Measurements from ENCODE around the gene UNC13A. TPM values are rescaled to one million over a fixed set of nuclear protein-coding genes. Genes with fewer than 3 reads are reported as not detected.
"Not testable (repeated sequence)": the region's sequence is repeated elsewhere in the genome, so short reads cannot be mapped to it uniquely, and the experiment has no call there.

The UNC13A gene
- total RNA-seq, 1 experiment from 2014 or later: 0.21 TPM

DNA sequence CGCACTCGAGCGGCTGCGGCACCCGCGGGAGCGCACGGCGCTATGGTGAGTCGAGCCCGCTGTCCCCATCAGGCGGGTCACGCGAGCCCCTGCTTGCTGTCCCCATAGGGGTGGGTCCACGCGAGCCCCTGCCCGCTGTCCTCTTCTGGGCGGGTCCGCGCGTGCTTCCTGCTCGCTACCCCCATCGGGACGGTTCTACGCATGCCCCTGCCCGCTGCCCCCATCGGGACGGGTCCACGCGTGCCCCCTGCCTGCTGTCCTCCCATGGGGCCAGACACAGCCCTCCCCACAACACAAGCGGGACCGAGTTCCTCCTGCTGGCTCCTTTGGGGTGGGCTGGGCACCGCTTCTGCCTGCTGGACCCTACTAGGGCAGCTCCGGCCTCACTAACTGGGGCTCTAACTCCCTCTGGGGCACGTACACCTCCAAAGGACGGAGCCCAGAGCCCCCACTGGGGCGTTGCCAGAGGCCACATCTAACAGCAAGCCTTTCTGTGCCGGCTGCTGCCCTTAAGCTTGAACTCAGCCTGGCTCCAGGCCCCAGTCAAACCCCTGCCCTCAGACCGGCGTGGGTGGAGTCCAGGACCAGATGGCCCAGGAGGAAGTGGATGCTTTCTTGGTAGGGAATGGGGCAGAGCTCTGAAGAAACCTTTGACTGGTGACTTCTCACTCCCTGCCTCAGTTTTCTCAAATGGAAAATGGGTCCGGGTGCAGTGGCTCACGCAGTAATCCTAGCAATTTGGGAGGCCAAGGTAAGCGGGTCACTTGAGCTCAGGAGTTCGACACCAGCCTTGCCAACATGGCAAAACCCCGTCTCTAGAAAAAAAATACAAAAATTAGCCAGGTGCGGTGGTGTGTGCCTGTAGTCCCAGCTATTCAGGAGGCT lies 132.0 kb downstream of the UNC13A start:
- no TSS peak for BruUV-seq (replicated peaks)
- peaks cover 21% of the 10 kb centered on the region for H3K4me1 Mint-ChIP-seq (ENCODE audit: insufficient read depth, unreplicated experiment)
- H3K36me3 Mint-ChIP-seq (ENCODE audit: insufficient read depth, unreplicated experiment): peaks cover 28% of the 10 kb centered on the region
- peak; percentile 67 for DNase-seq (ENCODE audit: unreplicated experiment)
- H3K4me3 Mint-ChIP-seq (ENCODE audit: unreplicated experiment): peak overlapping the region; percentile 86
- intact Hi-C loops (cut with micrococcal nuclease): no loop called here
- ChIA-PET POLR2A (interaction anchor here (0.7 to 3.0 kb wide), 4 partner anchors 18 to 242 kb away, joined by 3 to 25 read pairs (median 3); partner anchors contain the start of gene PGLS), CTCF (interaction anchor here (0.5 to 2.6 kb wide), 8 partner anchors 9 to 1375 kb away, joined by 3 to 13 read pairs (median 4); no protein-coding TSS in a partner anchor)
- no peaks in the 10 kb centered on the region for H3K27me3 Mint-ChIP-seq (ENCODE audit: insufficient read depth, unreplicated experiment)
- no peaks in the 10 kb centered on the region for H3K9me3 Mint-ChIP-seq (ENCODE audit: unreplicated experiment)
- peak overlapping the region; percentile 61 for H3K27ac Mint-ChIP-seq (ENCODE audit: low read depth, unreplicated experiment)
- no peak for TF ChIP-seq CTCF (IDR thresholded peaks at IDR 0.05; ENCODE audit: unreplicated experiment)

- peak; percentile 99 for DNase-seq (ENCODE audit: unreplicated experiment)
- peak within 1 kb of the TSS; percentile 86 for H3K4me3 Mint-ChIP-seq (ENCODE audit: unreplicated experiment)
- H3K4me1 Mint-ChIP-seq (ENCODE audit: insufficient read depth, unreplicated experiment): peaks cover 20% of the 10 kb centered on the region
- BruUV-seq (replicated peaks): no TSS peak
- no peak for TF ChIP-seq CTCF (IDR thresholded peaks at IDR 0.05; ENCODE audit: unreplicated experiment)
- H3K27me3 Mint-ChIP-seq (ENCODE audit: insufficient read depth, unreplicated experiment): no peaks in the 10 kb centered on the region
- ChIA-PET POLR2A (interaction anchor here (3.0 kb wide), 1 partner anchor 43 kb away, joined by 25 read pairs; the partner anchor contains the start of gene PGLS), CTCF (interaction anchor here (0.9 kb wide), 1 partner anchor 59 kb away, joined by 4 read pairs; no protein-coding TSS in a partner anchor)
- intact Hi-C loops (cut with micrococcal nuclease): no loop called here
- peak within 1 kb of the TSS; percentile 67 for H3K27ac Mint-ChIP-seq (ENCODE audit: low read depth, unreplicated experiment)
- H3K36me3 Mint-ChIP-seq (ENCODE audit: insufficient read depth, unreplicated experiment): peaks cover 24% of the 10 kb centered on the region
- no peaks in the 10 kb centered on the region for H3K9me3 Mint-ChIP-seq (ENCODE audit: unreplicated experiment)
These were observed 132.7 kb downstream of the UNC13A start, which contains the start of gene COLGALT1 for GRCh38 chr19:17555480-17555928. Gene COLGALT1 (plus strand): TSS chr19:17555649. CDS start chr19:17555714, 65 bp downstream.

GRCh38 chr19:17554968-17555479 lies 133.1 kb downstream of the UNC13A start:
- Mint-ChIP-seq H3K4me3 (ENCODE audit: unreplicated experiment) (peak overlapping the region; percentile 86), H3K4me1 (ENCODE audit: insufficient read depth, unreplicated experiment) (peaks cover 15% of the 10 kb centered on the region), H3K27me3 (ENCODE audit: insufficient read depth, unreplicated experiment) (no peaks in the 10 kb centered on the region), H3K27ac (ENCODE audit: low read depth, unreplicated experiment) (peak overlapping the region; percentile 67), H3K36me3 (ENCODE audit: insufficient read depth, unreplicated experiment) (peaks cover 19% of the 10 kb centered on the region), H3K9me3 (ENCODE audit: unreplicated experiment) (no peaks in the 10 kb centered on the region)
- no peak for DNase-seq (ENCODE audit: unreplicated experiment)
- intact Hi-C loops (cut with micrococcal nuclease): no loop called here
- ChIA-PET POLR2A (interaction anchor here (3.1 kb wide), 1 partner anchor 44 kb away, joined by 19 read pairs; the partner anchor contains the start of gene PGLS), CTCF (interaction anchor here (0.6 to 1.2 kb wide), 2 partner anchors 30 to 305 kb away, joined by 4 to 7 read pairs; partner anchors contain the start of gene RPL18A)
- TF ChIP-seq CTCF (IDR thresholded peaks at IDR 0.05; ENCODE audit: unreplicated experiment): no peak
- no TSS peak for BruUV-seq (replicated peaks)

- Mint-ChIP-seq H3K9me3 (ENCODE audit: unreplicated experiment) (no peaks in the 10 kb centered on the region), H3K4me1 (ENCODE audit: insufficient read depth, unreplicated experiment) (peaks cover 13% of the 10 kb centered on the region), H3K27me3 (ENCODE audit: insufficient read depth, unreplicated experiment) (no peaks in the 10 kb centered on the region), H3K4me3 (ENCODE audit: unreplicated experiment) (peak overlapping the region; percentile 45), H3K36me3 (ENCODE audit: insufficient read depth, unreplicated experiment) (peaks cover 11% of the 10 kb centered on the region), H3K27ac (ENCODE audit: low read depth, unreplicated experiment) (peak overlapping the region; percentile 44)
- POLR2A ChIA-PET: interaction anchor here (0.7 to 3.1 kb wide), 4 partner anchors 42 to 379 kb away, joined by 3 to 19 read pairs (median 4); partner anchors contain the start of genes CCDC124 and PGLS
- intact Hi-C loops (cut with micrococcal nuclease): loop anchor here (2.0 kb wide), 1 partner anchor 42 kb away; the partner anchor contains the start of gene PGLS
- CTCF ChIA-PET: interaction anchor here (0.5 to 1.0 kb wide), 3 partner anchors 42 to 385 kb away, joined by 3 to 5 read pairs (median 4); no protein-coding TSS in a partner anchor
- peak; percentile 96 for DNase-seq (ENCODE audit: unreplicated experiment)
- TF ChIP-seq CTCF (IDR thresholded peaks at IDR 0.05; ENCODE audit: unreplicated experiment): no peak
- BruUV-seq (replicated peaks): no TSS peak
These were observed 134.9 kb downstream of the UNC13A start for GRCh38 chr19:17553256-17553655.

DNA sequence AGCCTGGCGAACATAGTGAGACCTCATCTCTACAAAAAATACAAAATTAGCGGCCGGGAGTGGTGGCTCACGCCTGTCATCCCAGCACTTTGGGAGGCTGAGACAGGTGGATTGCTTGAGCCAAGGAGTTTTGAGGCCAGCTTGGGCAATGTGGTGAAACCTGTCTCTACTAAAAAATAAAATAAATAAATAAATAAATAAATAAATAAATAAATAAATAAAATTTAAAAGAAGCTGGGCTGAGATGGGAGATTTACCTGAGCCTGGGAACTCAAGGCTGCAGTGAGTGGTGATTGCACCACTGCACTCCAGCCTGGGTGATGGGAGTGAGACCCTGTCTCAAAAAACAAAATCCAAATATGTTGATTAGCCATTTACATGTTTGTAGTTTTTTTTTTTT lies 135.4 kb downstream of the UNC13A start:
- not testable (repeated sequence) for BruUV-seq (replicated peaks); DNase-seq (ENCODE audit: unreplicated experiment); H3K4me3 Mint-ChIP-seq (ENCODE audit: unreplicated experiment); H3K9me3 Mint-ChIP-seq (ENCODE audit: unreplicated experiment); H3K27me3 Mint-ChIP-seq (ENCODE audit: insufficient read depth, unreplicated experiment)
- H3K4me1 Mint-ChIP-seq (ENCODE audit: insufficient read depth, unreplicated experiment): peaks cover 13% of the 10 kb centered on the region
- intact Hi-C loops (cut with micrococcal nuclease): loop anchor here (2.0 kb wide), 1 partner anchor 42 kb away; the partner anchor contains the start of gene PGLS
- POLR2A ChIA-PET: interaction anchor here (1.6 to 3.1 kb wide), 3 partner anchors 41 to 380 kb away, joined by 3 to 19 read pairs (median 4); partner anchors contain the start of genes CCDC124 and PGLS
- CTCF ChIA-PET: interaction anchor here (0.5 to 1.0 kb wide), 5 partner anchors 23 to 384 kb away, joined by 3 to 5 read pairs (median 3); no protein-coding TSS in a partner anchor
- H3K27ac Mint-ChIP-seq (ENCODE audit: low read depth, unreplicated experiment): peak overlapping the region; percentile 44
- H3K36me3 Mint-ChIP-seq (ENCODE audit: insufficient read depth, unreplicated experiment): peaks cover 11% of the 10 kb centered on the region
